NCI-H82 treated with DMSO at 0.1 percent for 48 hours (cell line): Measurements from ENCODE around the gene RNF150.
"Not testable (repeated sequence)": the region's sequence is repeated elsewhere in the genome, so short reads cannot be mapped to it uniquely, and the experiment has no call there.

ENCODE experiments used
- DNase-seq: peaks from one replicate; lab custom pipeline; 2025; ENCODE audit not compliant: unreplicated experiment; lab: John Stamatoyannopoulos, UW

The RNF150 gene

GRCh38 chr4:140834839-140835495, 298.3 kb downstream of the RNF150 start:
- DNase-seq, result no peak

GRCh38 chr4:140833280-140833679, 300.0 kb downstream of the RNF150 start:
- no peak for DNase-seq

GRCh38 chr4:140829825-140830224, 303.4 kb downstream of the RNF150 start:
- no peak for DNase-seq

GRCh38 chr4:140826701-140827027, 306.6 kb downstream of the RNF150 start:
- no peak for DNase-seq

- DNase-seq, result not testable (repeated sequence)
Observed at GRCh38 chr4:140820520-140820919, 312.7 kb downstream of the RNF150 start.

GRCh38 chr4:140819610-140820009, 313.7 kb downstream of the RNF150 start:
- no peak for DNase-seq

GRCh38 chr4:140818433-140818832, 314.8 kb downstream of the RNF150 start:
- DNase-seq, result no peak

GRCh38 chr4:140816806-140817510, 316.3 kb downstream of the RNF150 start:
- no peak for DNase-seq

GRCh38 chr4:140813804-140814203, 319.5 kb downstream of the RNF150 start:
- peak; percentile 52 for DNase-seq

- no peak for DNase-seq
Observed at GRCh38 chr4:140812916-140813315, 320.4 kb downstream of the RNF150 start.

- peak; percentile 69 for DNase-seq
Observed at GRCh38 chr4:140811429-140811828, 321.8 kb downstream of the RNF150 start.

- DNase-seq, result not testable (repeated sequence)
Observed at GRCh38 chr4:140810591-140811169, 322.6 kb downstream of the RNF150 start.
